GM18861 (cell line): ENCODE measurements around the gene CD300LB.

Source experiments
- ATAC-seq: cut with Tn5 transposase; IDR thresholded peaks from one replicate; pipeline ENCODE4 v1.9.1; 2021; ENCODE audit not compliant: unreplicated experiment

Gene CD300LB

DNA sequence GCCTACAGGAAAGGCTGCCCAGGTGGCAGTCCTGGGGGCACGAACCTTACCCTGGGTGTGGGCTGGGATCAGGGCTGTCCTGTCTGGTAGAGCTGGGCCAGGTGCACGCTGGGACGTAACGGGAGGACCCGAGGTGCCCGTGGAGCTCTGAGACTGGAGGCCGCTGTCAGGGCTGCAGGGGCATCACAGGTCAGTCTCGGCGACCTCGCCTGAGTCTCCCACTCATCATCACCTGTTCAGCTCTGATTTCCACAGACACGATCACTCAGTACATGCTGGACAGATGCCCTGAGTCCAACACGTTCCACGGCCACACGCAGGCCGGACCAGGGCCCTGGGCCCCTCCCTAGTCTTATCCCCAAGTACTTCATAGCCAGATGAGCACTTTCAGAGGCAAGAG is 19.3 kb upstream of the CD300LB start:
- no peak for ATAC-seq

- no peak for ATAC-seq
Measured at GRCh38 chr17:74549343-74549742, 18.1 kb upstream of the CD300LB start.

DNA sequence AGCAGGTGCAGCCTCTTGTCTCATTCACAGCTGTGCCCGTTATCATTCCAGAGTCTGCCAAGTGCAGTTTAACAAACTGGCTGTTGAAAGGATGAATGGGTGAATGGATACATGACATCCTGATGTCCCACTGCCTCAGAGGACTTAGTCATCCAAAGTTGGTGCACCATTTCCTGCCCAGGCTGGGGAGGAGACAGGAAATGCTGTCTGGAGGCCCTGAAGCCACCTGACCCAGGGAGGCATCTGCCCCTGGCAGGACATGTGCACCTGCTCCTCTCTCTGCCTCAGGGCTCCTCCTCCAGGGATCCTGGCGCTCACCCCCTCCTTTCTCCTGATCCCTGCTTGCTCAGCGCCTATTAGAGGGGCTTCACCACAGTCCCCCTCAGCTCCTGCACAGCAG is 16.5 kb upstream of the CD300LB start:
- ATAC-seq: no peak

DNA sequence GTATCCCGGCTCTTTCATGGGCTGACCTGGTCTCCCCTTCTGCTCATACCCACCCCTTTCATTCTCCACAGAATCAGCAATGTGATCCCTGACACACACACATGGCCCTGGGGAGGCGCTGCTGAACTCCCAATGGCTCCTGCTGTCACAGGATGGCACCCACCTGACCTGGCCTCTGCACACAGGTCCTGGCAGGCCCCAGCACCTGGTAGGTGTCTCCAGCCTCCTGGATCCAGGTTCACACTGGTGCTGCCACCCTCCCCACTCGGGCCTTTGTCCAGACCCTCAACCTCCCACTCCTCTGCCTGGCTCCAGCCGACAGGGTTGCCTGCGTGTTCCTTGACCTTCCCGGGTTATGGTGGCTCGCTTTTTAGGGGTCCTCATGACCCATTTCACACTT is 16.0 kb upstream of the CD300LB start:
- no peak for ATAC-seq

DNA sequence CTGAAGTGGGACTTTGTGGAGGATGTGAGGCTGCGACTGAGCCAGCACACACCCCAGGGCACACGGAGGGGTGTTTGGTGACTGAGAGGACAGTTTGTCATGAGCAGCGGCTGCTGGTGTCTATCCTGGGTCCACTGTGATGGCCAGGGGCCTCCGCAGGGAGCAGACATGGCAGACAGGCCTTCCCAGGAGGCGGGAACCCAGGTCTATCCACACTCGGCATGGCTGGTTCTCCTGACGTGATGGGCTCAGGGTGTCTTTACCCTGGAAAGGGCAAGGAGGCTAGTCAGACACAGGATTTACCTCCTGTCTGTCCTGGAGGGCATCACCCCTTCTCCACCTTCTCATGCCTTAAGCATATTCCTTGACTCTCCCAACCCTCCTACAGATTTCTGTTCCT is 15.3 kb upstream of the CD300LB start:
- ATAC-seq: no peak

GRCh38 chr17:74545843-74546230 is 14.6 kb upstream of the CD300LB start, which contains the start of gene CD300C:
TSS of gene CD300C (minus strand) at chr17:74546115. CDS start at chr17:74545782, 333 bp downstream.
- ATAC-seq: no peak

DNA sequence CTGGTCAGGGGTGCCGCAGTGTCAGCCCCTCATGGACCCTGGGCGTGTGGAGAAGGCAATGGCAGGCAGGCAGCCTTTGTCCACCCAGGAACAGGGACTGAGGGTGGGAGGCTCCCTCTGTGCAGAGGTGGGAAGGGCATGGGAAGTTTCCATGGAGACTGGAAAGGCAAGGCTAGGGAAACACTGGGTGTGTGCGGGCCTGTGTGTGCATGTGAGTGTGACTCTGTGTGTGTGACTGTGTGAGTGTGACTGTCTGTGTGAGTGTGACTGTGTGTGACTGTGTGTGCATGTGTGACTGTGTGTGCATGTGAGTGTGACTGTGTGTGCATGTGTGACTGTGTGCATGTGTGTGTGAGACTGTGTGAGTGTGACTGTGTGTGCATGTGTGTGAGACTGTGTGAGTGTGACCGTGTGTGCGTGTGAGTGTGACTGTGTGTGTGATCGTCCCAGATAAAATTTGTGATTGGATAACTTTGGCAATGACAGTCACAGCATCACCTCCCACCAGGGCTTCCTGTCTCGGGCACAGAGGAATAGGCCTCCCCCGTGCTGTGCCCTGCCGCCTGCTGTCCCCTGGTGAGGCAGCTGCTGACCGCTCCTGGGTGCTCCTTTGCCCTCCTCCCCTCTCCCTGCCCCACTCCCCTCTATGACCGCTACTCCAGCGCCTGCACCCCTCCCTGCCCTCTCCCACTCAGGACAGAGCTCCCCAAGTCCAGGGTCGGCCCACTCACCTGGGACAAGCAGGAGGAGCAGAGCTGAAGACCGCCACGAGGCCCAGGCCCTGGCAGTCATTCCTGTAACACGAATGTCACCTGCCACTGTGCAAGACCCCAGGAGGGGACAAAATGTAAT is 13.9 kb upstream of the CD300LB start:
- no peak for ATAC-seq

GRCh38 chr17:74543891-74544760 is 12.9 kb upstream of the CD300LB start:
- no peak for ATAC-seq

DNA sequence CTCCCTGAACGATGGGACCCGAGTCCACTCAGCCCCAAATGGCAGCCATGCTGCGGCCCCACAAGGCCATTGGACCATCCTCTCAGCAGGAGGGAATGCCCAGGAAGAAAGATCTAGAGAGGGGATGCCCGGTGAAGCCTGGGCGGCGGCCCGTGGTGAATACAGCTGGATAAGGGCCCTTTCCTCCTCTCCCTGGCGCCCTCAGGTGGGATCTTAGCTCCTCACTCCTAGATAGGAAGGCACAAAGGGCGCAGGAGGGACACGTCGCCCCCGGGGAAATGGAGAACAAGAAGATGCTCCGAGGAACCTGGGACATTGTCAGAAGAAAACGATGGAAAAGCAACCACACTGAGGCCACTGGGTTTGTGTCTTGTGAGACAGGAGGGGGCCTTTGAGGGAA is 12.1 kb upstream of the CD300LB start:
- ATAC-seq: no peak

DNA sequence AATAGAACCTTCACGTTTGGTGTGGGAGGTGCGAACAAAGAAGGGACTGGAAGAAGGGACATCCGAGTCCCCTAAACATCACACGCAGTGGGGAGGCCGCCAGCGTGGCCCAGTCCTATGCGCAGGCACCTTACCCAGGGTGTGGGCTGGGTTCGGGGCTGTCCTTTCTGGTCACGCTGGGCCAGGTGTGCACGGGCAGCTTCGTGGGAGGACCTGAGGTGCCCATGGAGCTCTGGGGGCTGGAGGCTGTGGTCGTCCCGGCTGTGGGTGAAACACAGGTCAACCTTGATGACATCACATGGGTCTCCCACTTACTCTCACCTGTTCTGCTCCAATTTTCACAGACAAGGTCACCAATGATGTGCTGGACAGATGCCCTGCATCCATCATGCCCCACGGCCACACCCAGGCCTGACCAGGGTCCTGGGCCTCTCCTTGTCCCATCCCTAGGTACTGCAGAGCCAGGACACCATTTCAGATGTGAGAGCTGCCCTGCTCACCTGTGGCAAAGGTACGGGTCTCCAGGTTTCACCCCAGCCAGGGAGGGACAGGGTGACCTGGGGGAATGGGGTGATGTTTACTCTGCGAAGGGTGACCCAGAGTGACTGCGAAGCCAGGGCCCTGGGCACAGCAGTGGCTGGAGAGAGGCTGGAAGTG is 11.6 kb upstream of the CD300LB start:
- ATAC-seq: no peak

DNA sequence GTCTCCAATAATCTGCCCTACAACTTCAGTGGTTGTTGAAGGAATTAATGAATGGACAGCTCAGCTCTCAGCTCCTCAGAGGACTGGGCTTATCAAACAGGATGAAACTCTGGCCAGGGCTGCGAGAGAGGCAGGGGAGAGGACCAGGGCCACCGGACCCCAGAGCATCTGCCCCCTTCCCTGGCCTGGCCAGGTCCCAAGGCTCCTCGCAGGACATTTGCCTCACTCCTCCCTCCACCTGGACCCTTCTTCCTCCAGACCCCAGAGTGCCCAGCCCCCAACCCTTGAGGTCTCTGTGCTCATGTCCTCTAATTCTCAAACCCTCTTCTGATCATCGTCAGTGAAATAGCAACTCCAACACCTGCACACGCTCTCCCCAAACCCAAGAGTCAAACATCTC is 10.9 kb upstream of the CD300LB start:
- ATAC-seq: no peak

GRCh38 chr17:74541176-74542111 is 10.2 kb upstream of the CD300LB start:
- ATAC-seq: no peak

- ATAC-seq: no peak
Measured at GRCh38 chr17:74539281-74539820, 8.1 kb upstream of the CD300LB start.

DNA sequence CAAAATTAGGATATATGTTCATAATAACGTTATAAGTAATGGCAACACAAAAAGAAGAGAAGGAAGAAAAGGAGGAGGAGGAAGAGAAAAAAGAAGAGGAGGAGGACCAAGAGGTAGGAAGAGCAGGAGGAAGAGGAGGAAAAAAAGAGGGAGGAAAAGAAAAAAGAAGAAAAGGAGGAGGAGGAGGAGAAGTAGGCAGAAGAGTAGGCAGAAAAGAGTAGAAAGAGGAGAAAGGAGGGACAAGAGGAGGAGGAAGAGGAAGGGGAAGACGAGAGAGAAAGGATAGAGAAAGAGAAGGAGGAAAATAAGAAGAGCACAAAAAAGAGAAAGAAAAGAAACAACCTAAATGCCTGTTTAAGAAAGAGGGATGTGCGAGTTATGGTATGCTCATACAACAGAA is 5.6 kb upstream of the CD300LB start:
- ATAC-seq: no peak

DNA sequence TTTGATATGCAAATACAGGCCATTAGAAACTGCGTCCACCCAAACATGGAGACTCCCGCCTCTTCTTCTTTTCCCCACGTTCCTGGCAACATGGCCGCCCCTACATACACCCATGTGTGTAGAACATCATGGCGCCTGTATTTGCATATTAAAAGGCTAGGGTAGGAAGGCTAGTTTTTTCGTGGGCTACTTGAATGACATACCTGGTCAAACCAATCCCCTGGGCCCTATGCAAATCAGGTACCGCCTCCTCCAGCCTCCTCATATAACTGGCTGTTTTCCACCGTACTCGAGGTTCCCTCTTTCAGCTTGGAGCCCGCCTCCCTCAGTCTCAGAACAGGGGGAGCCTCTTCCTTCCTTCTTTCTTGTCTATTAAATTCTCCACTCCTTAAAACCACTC is 840 bp upstream of the CD300LB start:
- no peak for ATAC-seq

DNA sequence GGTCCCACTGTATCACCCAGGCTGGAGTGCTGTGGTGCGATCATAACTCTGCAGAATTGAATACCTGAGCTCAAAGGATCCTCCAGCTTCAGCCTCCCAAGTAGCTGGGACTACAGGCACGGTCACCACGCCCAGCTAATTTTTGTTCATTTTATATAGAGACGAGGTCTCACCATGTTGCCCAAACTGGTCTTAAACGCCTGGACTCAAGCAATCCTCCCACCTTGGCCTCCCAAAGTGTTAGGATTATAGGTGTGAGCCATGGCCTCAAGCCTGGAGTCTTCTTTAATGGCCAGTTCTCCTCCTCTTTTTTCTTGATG is 484 bp downstream of the CD300LB start:
- ATAC-seq: no peak

GRCh38 chr17:74529243-74529642 is 2.0 kb downstream of the CD300LB start:
- ATAC-seq: no peak

DNA sequence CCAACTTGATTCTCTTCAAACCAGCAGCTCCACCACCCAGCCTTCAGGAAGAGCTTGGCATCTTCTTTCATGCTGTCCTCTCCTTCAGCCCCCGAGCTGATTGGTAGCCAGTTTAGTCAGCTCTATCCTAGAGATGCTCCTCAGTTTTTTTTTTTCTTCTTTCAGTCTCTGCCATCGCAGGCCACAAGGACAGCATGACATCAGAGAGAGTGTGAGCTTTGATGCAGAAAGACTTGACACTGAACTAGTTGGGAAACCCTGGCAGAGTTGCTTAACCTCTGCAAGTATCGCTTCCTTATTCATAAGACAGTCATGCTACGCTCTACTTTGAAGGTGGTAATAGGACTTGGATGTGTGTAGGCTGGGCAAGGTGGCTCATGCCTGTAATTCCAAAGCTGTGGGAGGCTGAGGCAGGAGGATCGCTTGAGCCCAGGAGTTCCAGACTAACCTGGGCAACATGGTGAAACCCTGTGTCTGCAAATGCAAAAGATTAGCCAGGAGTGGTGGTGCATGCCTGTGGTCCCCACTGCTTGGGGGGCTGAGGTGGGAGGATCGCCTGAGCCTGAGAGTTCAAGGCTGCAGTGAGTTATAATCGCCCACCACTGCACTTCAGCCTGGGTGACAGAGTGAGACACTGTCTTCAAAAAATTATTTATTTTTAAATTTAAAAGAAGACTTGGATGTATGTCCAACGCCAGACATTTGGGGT is 2.6 kb downstream of the CD300LB start:
- peak; percentile 81 for ATAC-seq

- ATAC-seq: no peak
Measured at GRCh38 chr17:74527756-74528155, 3.5 kb downstream of the CD300LB start.

DNA sequence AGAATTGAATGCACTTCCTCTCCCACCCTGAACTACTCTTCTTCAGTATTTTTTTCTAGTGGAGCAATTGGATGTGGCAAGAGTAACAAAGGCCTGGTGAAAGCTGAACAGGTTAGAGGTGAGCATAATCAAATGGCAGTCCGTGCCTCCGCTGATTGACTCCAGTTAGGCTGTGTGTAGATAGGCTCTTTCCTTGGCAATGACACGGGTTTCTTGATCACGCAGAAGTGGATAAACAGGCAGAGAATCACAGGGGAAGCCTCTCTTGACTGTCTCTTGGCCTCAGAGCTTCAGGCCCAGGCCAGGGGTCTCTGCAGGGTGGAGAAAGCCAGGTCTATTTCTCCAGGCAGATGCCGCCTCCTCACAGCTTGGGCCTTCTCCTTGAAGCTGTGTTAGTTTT is 4.2 kb downstream of the CD300LB start:
- ATAC-seq: no peak
